ENCODE measurements around the gene PCSK2.

PCSK2 gene

DNA sequence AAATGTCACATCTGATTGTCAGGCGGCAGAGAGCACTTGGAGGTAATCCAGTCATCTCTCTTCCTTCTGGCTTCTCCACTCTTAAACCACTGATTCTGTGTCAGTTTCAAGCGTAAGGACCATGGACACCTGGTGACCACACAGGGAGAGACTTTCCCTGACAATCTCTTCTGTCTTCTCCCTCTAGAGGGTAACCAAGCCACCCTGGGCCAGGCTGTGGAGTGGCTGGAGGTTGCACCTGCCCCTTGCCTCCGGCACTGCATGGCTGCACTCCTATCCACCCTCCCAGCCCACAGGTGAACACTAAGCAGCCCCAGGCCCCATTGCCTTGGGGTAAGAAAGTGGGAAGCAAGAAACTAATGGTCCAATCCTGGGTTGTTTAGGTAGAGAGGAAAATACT, 225.6 kb downstream of the PCSK2 start:
- DNase-seq = no peak

DNA sequence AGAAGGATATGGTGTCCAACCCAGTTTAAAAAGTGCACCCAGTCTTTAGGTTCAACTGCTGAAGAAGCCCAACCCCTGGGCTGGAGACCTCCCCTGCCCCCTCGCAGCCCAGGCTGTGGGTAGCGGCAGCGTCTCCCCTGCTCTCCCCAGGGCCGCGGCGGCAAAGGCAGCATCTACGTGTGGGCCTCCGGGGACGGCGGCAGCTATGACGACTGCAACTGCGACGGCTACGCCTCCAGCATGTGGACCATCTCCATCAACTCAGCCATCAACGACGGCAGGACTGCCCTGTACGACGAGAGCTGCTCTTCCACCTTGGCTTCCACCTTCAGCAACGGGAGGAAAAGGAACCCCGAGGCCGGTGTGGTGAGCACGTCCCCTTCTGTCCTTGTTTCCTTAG, 226.8 kb downstream of the PCSK2 start:
- no peak for DNase-seq

DNA sequence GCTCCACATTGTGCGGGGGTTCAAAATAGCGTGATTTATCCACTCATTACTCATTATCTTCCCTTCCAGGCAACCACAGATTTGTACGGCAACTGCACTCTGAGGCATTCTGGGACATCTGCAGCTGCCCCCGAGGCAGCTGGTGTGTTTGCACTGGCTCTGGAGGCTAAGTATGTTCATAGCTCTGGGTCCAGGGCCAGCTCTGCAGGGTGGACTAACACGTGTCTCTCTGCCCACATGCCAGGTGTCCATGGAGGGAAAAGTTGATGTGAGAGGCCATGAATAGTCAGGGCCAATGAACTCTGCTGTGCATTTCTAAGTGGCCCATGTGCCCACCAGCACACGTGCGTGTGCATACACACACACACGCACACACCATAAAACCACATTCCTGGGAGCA, 229.4 kb downstream of the PCSK2 start:
- DNase-seq = no peak

DNA sequence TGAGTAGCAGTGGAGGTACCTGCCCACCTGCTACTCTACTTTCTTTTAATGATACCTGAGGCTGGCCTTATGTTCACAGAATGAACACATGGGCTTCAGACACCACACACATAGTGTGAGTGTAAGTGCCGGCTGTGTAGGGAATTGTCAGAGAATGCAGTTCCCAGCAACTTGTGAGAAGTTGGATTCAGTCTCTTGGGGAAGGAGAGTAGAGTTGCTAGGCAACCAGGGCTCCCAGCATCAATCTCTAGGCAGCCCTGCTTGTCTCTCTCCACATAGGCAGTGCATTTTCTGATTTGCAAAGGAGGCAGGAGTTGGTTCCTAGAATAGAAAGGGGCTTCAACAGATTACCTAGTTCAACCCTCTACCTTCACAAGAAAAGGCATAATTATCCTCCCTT, 230.2 kb downstream of the PCSK2 start:
- DNase-seq = no peak

DNA sequence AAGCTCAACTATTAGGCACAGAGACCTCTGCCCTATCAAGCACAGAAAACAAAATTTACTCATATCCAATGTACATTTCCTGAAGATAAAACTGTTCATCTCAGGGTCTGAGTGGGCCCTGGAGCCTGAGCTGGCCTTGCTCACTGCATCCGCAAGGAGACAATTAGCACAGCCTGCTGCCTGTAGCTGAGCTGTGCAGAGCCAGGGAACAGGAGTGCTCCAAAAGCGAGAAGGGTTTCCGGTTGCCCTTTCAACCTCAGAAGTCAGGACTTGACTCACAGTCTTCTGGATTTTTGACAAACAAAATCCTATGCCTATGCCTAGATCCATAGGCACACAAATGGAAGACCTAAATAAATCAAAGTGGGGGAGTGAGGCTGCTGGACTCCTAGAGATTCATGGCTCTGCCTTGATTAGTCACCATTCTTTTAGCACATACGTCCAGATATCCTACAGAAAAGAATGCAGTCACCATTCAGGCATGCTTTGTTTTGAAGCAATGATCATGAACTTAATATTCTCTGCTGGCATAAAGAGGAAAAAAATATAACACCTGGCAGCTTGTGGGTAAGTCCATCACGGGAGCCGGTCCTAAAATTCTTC, 230.8 kb downstream of the PCSK2 start:
- no peak for DNase-seq

- DNase-seq = no peak
Observed at GRCh38 chr20:17460119-17460518, 233.3 kb downstream of the PCSK2 start.

DNA sequence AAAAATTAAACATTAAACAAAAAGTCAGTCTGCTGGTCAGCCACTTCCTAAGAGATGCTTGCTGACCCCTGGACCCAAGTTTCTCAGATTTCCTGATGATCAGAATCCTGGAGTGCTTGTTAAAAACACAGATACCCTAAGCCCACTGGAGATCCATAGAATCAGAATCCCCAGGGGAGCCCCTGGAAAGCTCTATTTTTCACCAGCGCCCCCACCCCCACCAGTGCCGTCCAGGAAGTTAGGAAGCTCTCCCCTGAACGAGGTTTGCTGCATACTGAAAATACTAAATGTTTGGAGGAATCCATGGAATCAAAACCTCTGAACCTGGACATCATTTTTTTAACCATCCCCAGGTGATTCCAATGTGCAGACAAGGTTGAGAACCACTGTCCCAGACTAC, 235.1 kb downstream of the PCSK2 start:
- DNase-seq = no peak

DNA sequence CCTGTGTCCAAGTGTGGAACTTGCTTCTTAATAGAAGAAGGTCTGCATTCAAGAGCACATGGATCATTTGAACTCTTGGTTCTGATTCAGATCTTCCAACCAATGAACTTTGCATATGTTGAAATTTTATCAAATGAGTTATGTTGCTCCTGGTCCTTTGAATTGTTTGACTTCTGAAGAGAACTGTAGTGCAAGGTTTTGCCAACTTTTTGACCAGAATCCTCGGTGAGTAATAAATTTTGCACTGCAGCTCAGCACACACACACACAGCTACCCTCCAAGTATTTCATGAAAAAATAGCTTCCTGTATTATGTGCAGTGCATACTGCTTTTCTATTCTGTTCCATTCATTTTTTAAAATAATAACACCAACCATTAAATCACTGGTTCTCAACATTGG, 236.9 kb downstream of the PCSK2 start:
- DNase-seq = no peak

GRCh38 chr20:17465236-17465635, 238.4 kb downstream of the PCSK2 start:
- no peak for DNase-seq

- no peak for DNase-seq
Observed at GRCh38 chr20:17466641-17467040, 239.8 kb downstream of the PCSK2 start.

DNA sequence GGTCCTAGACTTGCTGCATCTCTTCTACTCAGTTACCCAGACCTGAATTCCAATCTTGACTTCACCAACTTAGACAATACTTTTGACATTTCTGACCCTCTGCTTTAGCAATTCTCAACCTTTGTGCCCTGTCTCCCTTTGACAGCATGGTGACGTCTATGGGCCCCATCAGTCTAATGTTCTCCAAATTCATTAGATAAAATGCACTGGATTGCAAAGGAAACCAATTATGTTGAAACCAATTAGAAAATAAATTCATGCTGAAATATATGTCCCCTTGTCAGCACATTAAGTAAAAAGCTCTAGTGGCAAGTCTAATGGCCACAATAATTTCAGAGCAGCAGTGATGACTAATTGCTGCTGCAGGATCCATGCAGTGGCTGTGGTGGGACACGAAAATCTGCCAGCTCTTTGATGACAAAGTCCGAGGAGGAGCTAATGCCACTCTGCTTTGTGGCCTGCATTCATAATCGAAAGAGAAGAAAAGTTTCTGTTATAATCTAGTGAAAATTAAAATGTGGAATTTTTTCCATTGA, 240.3 kb downstream of the PCSK2 start:
- no peak for DNase-seq

DNA sequence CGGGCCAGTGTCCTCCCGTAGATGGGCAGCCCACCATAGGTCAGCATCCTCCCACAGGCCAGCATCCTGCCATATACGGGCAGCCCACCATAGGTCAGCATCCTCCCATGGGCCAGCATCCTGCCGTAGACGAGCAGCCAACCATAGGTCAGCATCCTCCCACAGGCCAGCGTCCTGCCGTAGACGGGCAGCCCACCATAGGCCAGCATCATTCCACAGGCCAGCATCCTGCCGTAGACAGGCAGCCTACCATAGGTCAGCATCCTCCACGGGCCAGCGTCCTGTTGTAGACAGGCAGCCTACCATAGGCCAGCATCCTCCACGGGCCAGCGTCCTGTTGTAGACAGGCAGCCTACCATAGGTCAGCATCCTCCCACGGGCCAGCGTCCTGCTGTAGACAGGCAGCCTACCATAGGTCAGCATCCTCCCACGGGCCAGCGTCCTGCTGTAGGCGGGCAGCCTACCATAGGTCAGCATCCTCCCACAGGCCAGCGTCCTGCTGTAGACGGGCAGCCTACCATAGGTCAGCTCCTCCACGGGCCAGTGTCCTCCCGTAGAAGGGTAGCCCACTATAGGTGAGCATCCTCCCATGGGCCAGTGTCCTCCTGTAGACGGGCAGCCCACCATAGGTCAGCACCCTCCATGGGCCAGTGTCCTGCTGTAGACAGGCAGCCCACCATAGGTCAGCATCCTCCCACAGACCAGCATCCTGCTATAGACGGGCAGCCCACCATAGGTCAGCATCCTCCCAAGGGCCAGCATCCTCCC, 241.4 kb downstream of the PCSK2 start:
- DNase-seq = no peak

DNA sequence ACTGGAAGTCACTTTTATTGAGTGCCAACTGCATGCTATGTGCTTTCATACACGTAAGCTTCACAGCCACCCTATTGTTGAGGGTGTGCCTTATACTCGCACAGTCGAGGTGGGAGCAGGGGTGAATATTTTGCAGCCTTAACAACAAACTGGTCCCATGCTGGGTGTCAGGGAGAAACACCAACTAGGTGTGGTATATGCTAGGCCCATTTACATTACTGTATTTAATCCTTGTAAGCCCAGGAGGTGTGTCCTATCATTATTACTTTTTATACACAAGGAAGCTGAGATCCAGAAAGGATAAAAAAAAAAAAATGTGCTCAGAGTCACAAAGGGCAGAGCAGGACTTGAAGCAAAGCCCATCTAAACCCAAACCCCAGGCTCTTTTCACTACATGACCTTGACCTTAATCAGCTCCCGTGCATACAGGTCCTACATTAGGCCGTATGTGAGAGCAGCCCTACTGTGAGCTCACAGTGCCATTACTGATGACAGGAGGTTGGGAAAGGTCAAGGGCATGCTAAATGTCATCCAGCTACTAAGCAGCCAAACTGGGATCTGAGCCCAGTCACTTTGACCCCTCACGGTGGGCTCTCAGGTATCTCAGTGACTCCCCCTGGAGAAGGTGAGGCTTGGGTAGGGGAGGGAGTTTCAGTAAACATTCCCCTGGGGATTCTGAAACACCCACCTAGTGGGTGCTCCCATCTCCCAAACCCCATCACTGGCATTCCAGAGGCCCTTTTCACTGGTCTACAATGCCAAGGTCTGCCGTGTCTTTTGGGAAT, 242.6 kb downstream of the PCSK2 start:
- DNase-seq = no peak

GRCh38 chr20:17470521-17470920, 243.7 kb downstream of the PCSK2 start:
- no peak for DNase-seq

GRCh38 chr20:17470973-17471372, 244.1 kb downstream of the PCSK2 start:
- no peak for DNase-seq

GRCh38 chr20:17471606-17472187, 244.9 kb downstream of the PCSK2 start:
- DNase-seq = no peak

DNA sequence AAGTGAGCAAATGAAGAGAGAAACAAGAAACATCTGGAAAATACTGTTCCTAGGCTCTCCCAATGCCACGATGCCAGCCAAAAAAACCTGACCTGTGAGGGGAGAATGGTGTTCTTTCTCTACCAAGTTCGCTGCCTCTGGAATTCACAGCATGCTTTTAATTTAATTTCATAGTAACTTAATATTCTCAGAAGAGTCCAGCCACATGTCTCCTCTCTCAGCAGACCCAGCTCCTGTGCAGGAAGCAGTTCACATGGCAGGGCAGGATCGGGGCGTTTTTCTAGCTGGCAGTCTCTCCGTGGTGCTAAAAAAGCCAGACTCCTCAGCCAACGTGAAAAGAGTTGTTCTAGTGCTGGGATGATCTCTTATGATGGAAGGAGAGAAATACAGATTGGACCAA, 246.8 kb downstream of the PCSK2 start:
- no peak for DNase-seq

GRCh38 chr20:17479063-17479657, 252.3 kb downstream of the PCSK2 start:
- DNase-seq = no peak

GRCh38 chr20:17480696-17481095, 253.9 kb downstream of the PCSK2 start:
- no peak for DNase-seq

DNA sequence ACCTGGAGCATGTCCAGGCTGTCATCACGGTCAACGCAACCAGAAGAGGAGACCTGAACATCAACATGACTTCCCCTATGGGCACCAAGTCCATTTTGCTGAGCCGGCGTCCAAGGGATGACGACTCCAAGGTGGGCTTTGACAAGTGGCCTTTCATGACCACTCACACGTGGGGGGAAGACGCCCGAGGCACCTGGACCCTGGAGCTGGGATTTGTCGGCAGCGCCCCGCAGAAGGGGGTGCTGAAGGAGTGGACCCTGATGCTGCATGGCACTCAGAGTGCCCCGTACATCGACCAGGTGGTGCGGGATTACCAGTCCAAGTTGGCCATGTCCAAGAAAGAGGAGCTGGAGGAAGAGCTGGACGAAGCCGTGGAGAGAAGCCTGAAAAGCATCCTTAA, 254.8 kb downstream of the PCSK2 start:
- DNase-seq = no peak

DNA sequence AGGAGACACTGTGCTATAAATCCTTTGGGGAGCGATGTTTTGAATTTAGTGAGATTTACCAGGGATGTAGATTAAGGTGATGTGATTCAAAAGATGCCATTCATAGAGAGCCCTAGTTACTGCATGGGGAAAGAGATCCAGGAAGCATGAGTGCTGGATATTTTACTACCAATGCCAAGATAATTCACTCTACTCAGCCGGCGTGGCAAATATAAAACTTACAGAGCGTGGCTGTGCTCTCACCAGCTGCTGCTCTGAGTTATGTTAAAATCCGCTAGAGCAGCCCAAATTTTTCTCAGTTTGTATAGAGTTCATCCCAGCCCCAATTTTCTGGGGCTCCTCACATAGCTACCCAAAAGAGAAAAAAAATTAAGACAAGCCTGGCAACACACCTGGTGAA, 255.7 kb downstream of the PCSK2 start:
- no peak for DNase-seq

DNA sequence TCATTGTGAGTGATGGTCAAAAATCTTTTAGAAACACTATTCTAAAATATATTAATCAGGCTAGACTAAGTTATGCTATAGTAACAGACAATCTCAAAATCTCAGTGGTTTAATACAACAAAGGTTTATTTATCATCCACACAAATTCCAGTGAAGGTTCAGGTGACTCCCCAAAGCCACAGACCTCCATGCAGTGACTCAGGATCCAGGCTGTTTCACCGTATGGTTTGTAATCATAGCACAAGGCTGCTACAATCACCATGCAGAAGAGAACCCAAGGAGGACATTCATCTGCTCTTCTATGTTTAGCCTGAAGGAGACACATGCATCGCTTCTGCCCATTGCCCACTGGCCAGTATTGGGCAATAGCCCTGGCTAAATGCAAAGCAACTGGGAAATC, 258.2 kb downstream of the PCSK2 start:
- DNase-seq = no peak

All from 8988T (cell line).